ENCODE results near the gene TEDDM1.
"Not testable (repeated sequence)": the region's sequence is repeated elsewhere in the genome, so short reads cannot be mapped to it uniquely, and the experiment has no call there.

GRCh38 chr1:182379781-182380180, 20.7 kb downstream of the TEDDM1 start:
- TF ChIP-seq CTCF (IDR thresholded peaks at IDR 0.05; ENCODE audit: poor library complexity, severe bottlenecking); EZH2 (IDR thresholded peaks at IDR 0.05; ENCODE audit: borderline replicate concordance, insufficient read depth, low read length, poor library complexity, severe bottlenecking); REST (IDR thresholded peaks at IDR 0.05; ENCODE audit: borderline replicate concordance); RAD21 (conservative IDR thresholded peaks at IDR 0.05): not testable (repeated sequence)
